Measurements from ENCODE around the gene TUBB2A.

DNA sequence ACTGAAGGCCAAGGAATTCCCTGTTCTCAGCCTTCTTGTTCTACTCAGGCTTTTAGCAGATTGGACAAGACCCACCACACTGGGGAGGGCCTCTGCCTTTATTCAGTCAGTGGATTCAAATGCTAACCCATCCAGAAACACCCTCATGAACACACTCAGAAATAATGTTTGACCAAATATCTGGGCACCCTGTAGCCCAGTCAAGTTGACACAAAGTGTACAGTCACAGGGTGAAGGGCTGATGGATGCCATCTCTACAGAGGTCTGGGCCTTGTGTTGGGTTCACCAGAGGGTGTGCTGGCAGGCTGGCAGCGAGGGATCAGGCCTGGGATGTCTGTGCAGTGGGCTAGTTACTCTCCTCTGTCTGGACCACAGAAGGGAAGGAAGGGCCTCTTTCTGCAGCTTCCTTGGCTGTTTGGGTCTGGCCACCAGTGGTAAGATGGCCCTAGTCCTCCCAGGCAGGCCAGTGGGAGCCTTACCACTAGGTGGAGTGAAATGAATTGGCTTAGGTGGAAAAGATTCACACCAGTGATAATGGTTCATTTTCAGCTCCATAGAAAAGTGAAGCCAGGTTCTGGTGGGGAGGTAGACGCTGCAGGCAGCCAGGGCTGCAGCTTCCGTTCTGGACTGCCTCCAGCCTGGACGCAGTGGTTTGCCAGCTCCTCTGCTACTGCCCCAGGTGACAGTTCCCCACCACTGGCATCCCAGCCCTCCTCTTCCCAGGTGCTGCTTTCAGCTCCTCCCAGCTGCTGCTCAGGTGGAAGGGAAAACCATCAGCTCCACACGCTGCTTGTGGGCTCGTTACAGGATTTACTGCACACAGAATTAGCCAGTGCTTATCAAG is 9.2 kb downstream of the TUBB2A start:
- TF ChIP-seq POLR2A (IDR thresholded peaks at IDR 0.05; ENCODE audit: extremely low read depth, insufficient read length) = no peak
- TF ChIP-seq, protein P1, sequence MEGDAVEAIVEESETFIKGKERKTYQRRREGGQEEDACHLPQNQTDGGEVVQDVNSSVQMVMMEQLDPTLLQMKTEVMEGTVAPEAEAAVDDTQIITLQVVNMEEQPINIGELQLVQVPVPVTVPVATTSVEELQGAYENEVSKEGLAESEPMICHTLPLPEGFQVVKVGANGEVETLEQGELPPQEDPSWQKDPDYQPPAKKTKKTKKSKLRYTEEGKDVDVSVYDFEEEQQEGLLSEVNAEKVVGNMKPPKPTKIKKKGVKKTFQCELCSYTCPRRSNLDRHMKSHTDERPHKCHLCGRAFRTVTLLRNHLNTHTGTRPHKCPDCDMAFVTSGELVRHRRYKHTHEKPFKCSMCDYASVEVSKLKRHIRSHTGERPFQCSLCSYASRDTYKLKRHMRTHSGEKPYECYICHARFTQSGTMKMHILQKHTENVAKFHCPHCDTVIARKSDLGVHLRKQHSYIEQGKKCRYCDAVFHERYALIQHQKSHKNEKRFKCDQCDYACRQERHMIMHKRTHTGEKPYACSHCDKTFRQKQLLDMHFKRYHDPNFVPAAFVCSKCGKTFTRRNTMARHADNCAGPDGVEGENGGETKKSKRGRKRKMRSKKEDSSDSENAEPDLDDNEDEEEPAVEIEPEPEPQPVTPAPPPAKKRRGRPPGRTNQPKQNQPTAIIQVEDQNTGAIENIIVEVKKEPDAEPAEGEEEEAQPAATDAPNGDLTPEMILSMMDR (IDR thresholded peaks at IDR 0.05; ENCODE audit: low read depth, low read length) = no peak
- TF ChIP-seq, protein P2, sequence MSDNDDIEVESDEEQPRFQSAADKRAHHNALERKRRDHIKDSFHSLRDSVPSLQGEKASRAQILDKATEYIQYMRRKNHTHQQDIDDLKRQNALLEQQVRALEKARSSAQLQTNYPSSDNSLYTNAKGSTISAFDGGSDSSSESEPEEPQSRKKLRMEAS (IDR thresholded peaks at IDR 0.05; ENCODE audit: low read depth, low read length) = no peak
- TF ChIP-seq MYC (IDR thresholded peaks at IDR 0.05; ENCODE audit: low read depth, low read length) = no peak

Measured in NB4 (cell line).